Fibroblast of lung (primary cell): Measurements from ENCODE around the gene HAND2.

Experiments used
- CTCF ChIP-seq, 2 donors: IDR thresholded peaks in 1 of 2; conservative IDR thresholded peaks in 1 of 2; 1 replicate in 1 of 2; 2 replicates in 1 of 2; pipeline ENCODE4 v1.5.1; 2011 to 2012; ENCODE audit warnings: low read length in 2 of 2, control low read depth in 1 of 2, inconsistent platforms in 1 of 2, low read depth in 1 of 2, mild to moderate bottlenecking in 1 of 2
- EZH2 ChIP-seq: IDR thresholded peaks from 2 replicates; pipeline ENCODE4 v1.5.1; 2012; ENCODE audit warnings: low read length, control low read depth, mild to moderate bottlenecking; ENCODE audit errors: missing control alignments

DNA sequence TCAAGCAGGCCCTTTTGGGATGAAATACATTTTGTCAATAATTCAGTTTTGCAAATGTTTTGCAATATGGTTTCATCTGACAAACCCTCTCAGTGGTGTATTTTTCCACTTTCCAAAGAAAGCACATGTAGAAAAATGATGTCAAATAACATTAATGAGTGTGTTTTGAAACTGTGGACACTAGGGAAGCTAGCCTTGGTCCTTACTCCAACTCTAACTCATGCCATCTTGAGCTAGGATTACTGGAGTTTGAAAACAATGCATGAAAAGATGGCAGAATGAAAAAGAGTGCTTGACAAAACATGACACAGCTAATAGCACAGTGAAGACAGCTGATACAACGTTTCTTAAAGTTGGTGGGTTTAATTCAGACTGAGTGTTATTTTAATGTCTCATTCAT, 41.4 kb downstream of the HAND2 start:
- TF ChIP-seq CTCF (conservative IDR thresholded peaks at IDR 0.05 in 1 of 2, IDR thresholded peaks at IDR 0.05 in 1 of 2; ENCODE audit: low read depth in 1 of 2, low read length in 2 of 2) (no peak), EZH2 (no peak)
